ENCODE results near the gene PRPF31. TPM values are rescaled to one million over a fixed set of nuclear protein-coding genes. Genes with fewer than 3 reads are reported as not detected.

The PRPF31 gene
- total RNA-seq, 4 donors from 2014 or later = 17.9 to 97.3 (median 52.6) TPM

GRCh38 chr19:54179921-54180461 lies 64.4 kb downstream of the PRPF31 start:
- Histone ChIP-seq H3K4me1 (no peaks in the 10 kb centered on the region), H3K9me3 (no peaks in the 10 kb centered on the region), H3K27me3 (no peaks in the 10 kb centered on the region), H3K36me3 (no peaks in the 10 kb centered on the region), H3K27ac (no peak overlapping the region), H3K4me3 (no peak overlapping the region)
- intact Hi-C loops (cut with DNase I; ENCODE audit: low total_unique reads) = no loop called here
- TF ChIP-seq POLR2A (IDR thresholded peaks at IDR 0.05) = no peak
- TF ChIP-seq, protein P1, sequence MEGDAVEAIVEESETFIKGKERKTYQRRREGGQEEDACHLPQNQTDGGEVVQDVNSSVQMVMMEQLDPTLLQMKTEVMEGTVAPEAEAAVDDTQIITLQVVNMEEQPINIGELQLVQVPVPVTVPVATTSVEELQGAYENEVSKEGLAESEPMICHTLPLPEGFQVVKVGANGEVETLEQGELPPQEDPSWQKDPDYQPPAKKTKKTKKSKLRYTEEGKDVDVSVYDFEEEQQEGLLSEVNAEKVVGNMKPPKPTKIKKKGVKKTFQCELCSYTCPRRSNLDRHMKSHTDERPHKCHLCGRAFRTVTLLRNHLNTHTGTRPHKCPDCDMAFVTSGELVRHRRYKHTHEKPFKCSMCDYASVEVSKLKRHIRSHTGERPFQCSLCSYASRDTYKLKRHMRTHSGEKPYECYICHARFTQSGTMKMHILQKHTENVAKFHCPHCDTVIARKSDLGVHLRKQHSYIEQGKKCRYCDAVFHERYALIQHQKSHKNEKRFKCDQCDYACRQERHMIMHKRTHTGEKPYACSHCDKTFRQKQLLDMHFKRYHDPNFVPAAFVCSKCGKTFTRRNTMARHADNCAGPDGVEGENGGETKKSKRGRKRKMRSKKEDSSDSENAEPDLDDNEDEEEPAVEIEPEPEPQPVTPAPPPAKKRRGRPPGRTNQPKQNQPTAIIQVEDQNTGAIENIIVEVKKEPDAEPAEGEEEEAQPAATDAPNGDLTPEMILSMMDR (IDR thresholded peaks at IDR 0.05) = no peak
- no peak for DNase-seq

GRCh38 chr19:54180691-54181091 lies 65.1 kb downstream of the PRPF31 start:
- Histone ChIP-seq H3K4me3 (no peak overlapping the region), H3K27ac (no peak overlapping the region), H3K4me1 (no peaks in the 10 kb centered on the region), H3K27me3 (no peaks in the 10 kb centered on the region), H3K9me3 (no peaks in the 10 kb centered on the region), H3K36me3 (no peaks in the 10 kb centered on the region)
- intact Hi-C loops (cut with DNase I; ENCODE audit: low total_unique reads) = no loop called here
- no peak for TF ChIP-seq POLR2A (IDR thresholded peaks at IDR 0.05)
- TF ChIP-seq, protein P1 (IDR thresholded peaks at IDR 0.05) = no peak
- no peak for DNase-seq

Other genes starting within 250 kb of the PRPF31 start
- 100 to 1,000 TPM in 1 of 4 donors, 10 to 100 TPM in 3; 22.7 to 386 (median 77.4) TPM for gene MYADM, start 247.9 kb upstream of the PRPF31 start, total RNA-seq
- gene PRKCG, start 233.6 kb upstream of the PRPF31 start, total RNA-seq = under 1 TPM in 1 of 4 donors, not detected in 3; 0.69 TPM
- 1 to 10 TPM in 1 of 4 donors, not detected in 3; 1.0 TPM for gene CACNG7, start 206.5 kb upstream of the PRPF31 start, total RNA-seq
- gene CACNG8, start 152.8 kb upstream of the PRPF31 start, total RNA-seq = under 1 TPM in 2 of 4 donors, not detected in 2; 0.21 to 0.24 TPM
- gene CACNG6, start 124.1 kb upstream of the PRPF31 start, total RNA-seq = 1 to 10 TPM in 1 of 4 donors, under 1 TPM in 1, not detected in 2; 0.55 to 1.7 TPM
- not detected for gene VSTM1, start 51.9 kb upstream of the PRPF31 start, total RNA-seq
- gene TARM1, start 34.4 kb upstream of the PRPF31 start, total RNA-seq = not detected
- gene OSCAR, start 15.0 kb upstream of the PRPF31 start, total RNA-seq = 1 to 10 TPM in 1 of 4 donors, under 1 TPM in 1, not detected in 2; 0.91 to 6.5 TPM
- gene NDUFA3, start 12.9 kb upstream of the PRPF31 start, total RNA-seq = 10 to 100 TPM in 1 of 4 donors, 1 to 10 TPM in 2, not detected in 1; 4.7 to 65.8 (median 5.5) TPM
- 10 to 100 TPM in 2 of 4 donors, 1 to 10 TPM in 1, under 1 TPM in 1; 0.88 to 37.1 (median 9.9) TPM for gene TFPT, start 97 bp upstream of the PRPF31 start, total RNA-seq
- 10 to 100 TPM in 2 of 4 donors, 1 to 10 TPM in 1, under 1 TPM in 1; 0.88 to 41.6 (median 9.9) TPM for gene CNOT3, start 22.0 kb downstream of the PRPF31 start, total RNA-seq
- gene LENG1, start 44.0 kb downstream of the PRPF31 start, total RNA-seq = 10 to 100 TPM in 2 of 4 donors, 1 to 10 TPM in 2; 3.7 to 52.8 (median 23.8) TPM
- 10 to 100 TPM in 1 of 4 donors, 1 to 10 TPM in 2, not detected in 1; 1.3 to 31.0 (median 3.0) TPM for gene TMC4, start 57.4 kb downstream of the PRPF31 start, total RNA-seq
- 10 to 100 TPM in 3 of 4 donors, 1 to 10 TPM in 1; 5.3 to 47.8 (median 19.2) TPM for gene MBOAT7, start 73.8 kb downstream of the PRPF31 start, total RNA-seq
- 10 to 100 TPM; 13.1 to 66.4 (median 32.2) TPM for gene TSEN34, start 75.6 kb downstream of the PRPF31 start, total RNA-seq
- 1,000 to 10,000 TPM; 1,240 to 3,586 (median 2,088) TPM for gene RPS9, start 85.1 kb downstream of the PRPF31 start, total RNA-seq
- gene LILRB3, start 107.3 kb downstream of the PRPF31 start, total RNA-seq = 1 to 10 TPM in 2 of 4 donors, not detected in 2; 3.0 to 5.3 TPM
- gene LILRA6, start 127.0 kb downstream of the PRPF31 start, total RNA-seq = 1 to 10 TPM in 2 of 4 donors, not detected in 2; 1.0 to 1.7 TPM
- 1 to 10 TPM in 3 of 4 donors, not detected in 1; 3.2 to 3.7 (median 3.7) TPM for gene LILRB5, start 141.5 kb downstream of the PRPF31 start, total RNA-seq
- gene LILRB2, start 165.4 kb downstream of the PRPF31 start, total RNA-seq = 1 to 10 TPM in 3 of 4 donors, under 1 TPM in 1; 0.41 to 4.2 (median 1.7) TPM
- 1 to 10 TPM in 2 of 4 donors, under 1 TPM in 1, not detected in 1; 0.35 to 9.7 (median 2.8) TPM for gene LILRA5, start 197.4 kb downstream of the PRPF31 start, total RNA-seq
- gene LILRA4, start 223.4 kb downstream of the PRPF31 start, total RNA-seq = not detected
- gene LAIR1, start 249.2 kb downstream of the PRPF31 start, total RNA-seq = 10 to 100 TPM in 2 of 4 donors, 1 to 10 TPM in 2; 1.0 to 64.7 (median 9.5) TPM

Measured in uterus (tissue), 4 donors.